HepG2 (cell line): Measurements from ENCODE around the gene TSPAN18. TPM values are rescaled to one million over a fixed set of nuclear protein-coding genes. Genes with fewer than 3 reads are reported as not detected.

ENCODE experiments used
- ATAC-seq: fragments of 200-7000 bp; cut with Tn5 transposase; 3 replicates; pipeline ENCODE4 v1.9.1; 2020; ENCODE audit warnings: mild to moderate bottlenecking, moderate library complexity
- BruUV-seq: library from RNA; stranded (reverse); fragments of 400-500 nt; replicated peaks from 2 replicates; lab custom pipeline; 2021; lab: Mats Ljungman, UMichigan
- CTCF ChIA-PET: fragments of 300-600 bp; formaldehyde crosslinking; extraction: SDS; loops from one replicate; lab custom pipeline; 2021; ENCODE audit warnings: low total read pairs, inconsistent platforms, low intra/inter-chr PET ratio; lab: Yijun Ruan, JAX
- POLR2A ChIA-PET: fragments of 350-600 bp; sonication (Branson Sonifier 250); formaldehyde crosslinking; loops from one replicate; lab custom pipeline; 2020; ENCODE audit warnings: antibody characterized with exemption, inconsistent platforms; lab: Yijun Ruan, JAX
- DNase-seq: peaks from one replicate; pipeline ENCODE4 v3.0.0-alpha.2; 2015; ENCODE audit warnings: low spot score
- FAIRE-seq: peaks from 3 replicates; lab custom pipeline; 2011; peaks lifted over from hg19 to GRCh38; lab: Jason Lieb, UNC
- H2AFZ ChIP-seq: one replicate; pipeline ENCODE4 v1.6.1; 2011; ENCODE audit warnings: low read length, inconsistent platforms
- H3K27ac ChIP-seq: fragments of 300-600 bp; 3 replicates; pipeline ENCODE4 v1.8.0; 2011; ENCODE audit warnings: mixed run types, mild to moderate bottlenecking, mixed read lengths, low read length, inconsistent platforms; ENCODE audit not compliant: insufficient read depth; ENCODE audit errors: extremely low read length
- H3K27me3 ChIP-seq, 2 experiments: fragments of 200-600 bp in 1 of 2; 2 replicates in 1 of 2; 3 replicates in 1 of 2; pipeline versions ENCODE4 v1.6.0 to v1.8.0; 2011; ENCODE audit warnings: low read length in 2 of 2, mild to moderate bottlenecking in 2 of 2, moderate library complexity in 2 of 2, inconsistent platforms in 1 of 2; ENCODE audit not compliant: insufficient read depth in 2 of 2, control insufficient read depth in 1 of 2
- H3K36me3 ChIP-seq, 2 experiments: fragments of 200-600 bp in 1 of 2; replicated peaks in 1 of 2; 2 replicates in 1 of 2; 3 replicates in 1 of 2; pipeline versions ENCODE4 v1.5.1 to v1.8.0; 2011; ENCODE audit warnings: low read length in 2 of 2, inconsistent platforms in 1 of 2; ENCODE audit not compliant: insufficient read depth in 2 of 2, control insufficient read depth in 1 of 2
- H3K4me1 ChIP-seq: 2 replicates; pipeline ENCODE4 v1.5.1; 2012; ENCODE audit warnings: low read length, inconsistent platforms; ENCODE audit not compliant: insufficient read depth
- H3K4me2 ChIP-seq: 2 replicates; pipeline ENCODE4 v1.6.0; 2011; ENCODE audit warnings: low read depth, low read length, inconsistent platforms
- H3K4me3 ChIP-seq, 3 experiments: fragments of 200-600 bp in 1 of 3; sonication (generic), shearing (Covaris generic) in 1 of 3; replicated peaks in 1 of 3; 2 replicates each; pipeline ENCODE4 v1.5.1; 2011 to 2016; ENCODE audit warnings: low read length in 3 of 3, inconsistent platforms in 2 of 3, low read depth in 2 of 3, mild to moderate bottlenecking in 2 of 3, control low read depth in 1 of 3, mixed read lengths in 1 of 3; ENCODE audit not compliant: insufficient read depth in 1 of 3
- H3K79me2 ChIP-seq: one replicate; pipeline ENCODE4 v1.6.1; 2011; ENCODE audit warnings: low read length, inconsistent platforms; ENCODE audit not compliant: insufficient read depth
- H3K9ac ChIP-seq: 2 replicates; pipeline ENCODE4 v1.6.0; 2011; ENCODE audit warnings: mild to moderate bottlenecking, low read depth, low read length, inconsistent platforms; ENCODE audit not compliant: insufficient read depth
- H3K9me3 ChIP-seq: 2 replicates; pipeline ENCODE4 v1.5.1; 2012; ENCODE audit warnings: mild to moderate bottlenecking, low read length
- H4K20me1 ChIP-seq: 2 replicates; pipeline ENCODE4 v1.6.0; 2011; ENCODE audit warnings: inconsistent platforms, mild to moderate bottlenecking, low read length, moderate library complexity; ENCODE audit not compliant: insufficient read depth
- AGO1 ChIP-seq: fragments of 200-400 bp; formaldehyde crosslinking; IDR thresholded peaks from 2 replicates; pipeline ENCODE4 v1.6.1; 2017; ENCODE audit warnings: mild to moderate bottlenecking, low read depth, low read length, moderate library complexity; ENCODE audit not compliant: poor library complexity, severe bottlenecking
- DMAP1 ChIP-seq: IDR thresholded peaks from 2 replicates; pipeline ENCODE4 v1.6.1; 2016
- FOSL2 ChIP-seq: sonication (generic); formaldehyde crosslinking; IDR thresholded peaks from 2 replicates; pipeline ENCODE4 v1.4.0; 2020; ENCODE audit warnings: missing genetic modification reagents
- KAT8 ChIP-seq: IDR thresholded peaks from 2 replicates; pipeline ENCODE4 v1.6.1; 2016; ENCODE audit warnings: missing genetic modification reagents, missing compliant biosample characterization
- KDM3A ChIP-seq: IDR thresholded peaks from 2 replicates; pipeline ENCODE4 v1.6.1; 2018; ENCODE audit warnings: low read depth, missing compliant biosample characterization
- MAF1 ChIP-seq: sonication (generic); formaldehyde crosslinking; IDR thresholded peaks from 2 replicates; pipeline ENCODE4 v1.5.0; 2020; ENCODE audit warnings: missing genetic modification reagents, borderline replicate concordance
- NFKBIZ ChIP-seq: IDR thresholded peaks from 2 replicates; pipeline ENCODE4 v1.6.1; 2018; ENCODE audit warnings: missing genetic modification reagents, missing compliant biosample characterization
- PAF1 ChIP-seq: IDR thresholded peaks from 2 replicates; pipeline ENCODE4 v1.6.1; 2016; ENCODE audit warnings: missing genetic modification reagents, missing compliant biosample characterization
- PATZ1 ChIP-seq: sonication (generic); formaldehyde crosslinking; IDR thresholded peaks from 2 replicates; pipeline ENCODE4 v1.4.0; 2020; ENCODE audit warnings: missing genetic modification reagents
- PHF8 ChIP-seq: sonication (generic); formaldehyde crosslinking; IDR thresholded peaks from 2 replicates; pipeline ENCODE4 v1.5.0; 2020; ENCODE audit warnings: missing genetic modification reagents
- POLR2AphosphoS5 ChIP-seq: IDR thresholded peaks from 2 replicates; pipeline ENCODE4 v1.6.1; 2012; ENCODE audit warnings: low read depth, low read length
- RFX1 ChIP-seq: fragments of 450-650 bp; IDR thresholded peaks from 2 replicates; pipeline ENCODE4 v1.6.1; 2017
- SNAI1 ChIP-seq: sonication (generic); formaldehyde crosslinking; IDR thresholded peaks from 2 replicates; pipeline ENCODE4 v1.5.0; 2020; ENCODE audit warnings: mild to moderate bottlenecking, missing genetic modification reagents, borderline replicate concordance
- SRSF1 ChIP-seq: fragments of 200-400 bp; formaldehyde crosslinking; optimal IDR thresholded peaks from 2 replicates; pipeline ENCODE3; 2017; ENCODE audit warnings: mild to moderate bottlenecking, low read depth, low read length, moderate library complexity
- SUZ12 ChIP-seq: fragments of 150-350 bp; IDR thresholded peaks from 2 replicates; pipeline ENCODE4 v1.6.1; 2014; ENCODE audit warnings: low read depth, low read length
- TOPORS ChIP-seq: sonication (generic); formaldehyde crosslinking; IDR thresholded peaks from 2 replicates; pipeline ENCODE4 v1.8.0; 2023; ENCODE audit warnings: mild to moderate bottlenecking, missing genetic modification reagents
- ZFP1 ChIP-seq: IDR thresholded peaks from 2 replicates; pipeline ENCODE4 v1.6.1; 2016
- ZNF572 ChIP-seq: sonication (generic); formaldehyde crosslinking; IDR thresholded peaks from 2 replicates; pipeline ENCODE4 v1.5.1; 2020; ENCODE audit warnings: mild to moderate bottlenecking, missing genetic modification reagents
- ZNF7 ChIP-seq: IDR thresholded peaks from 2 replicates; pipeline ENCODE4 v1.6.1; 2016; ENCODE audit warnings: missing biosample characterization, missing genetic modification reagents
- WGBS: methylation state at CpG from one replicate; pipeline ENCODE4 v1.1.6; 2017; ENCODE audit warnings: low lambda C conversion rate; 5-methylcytosine and 5-hydroxymethylcytosine counted together
- in situ Hi-C: cut with HindIII; loops from 2 replicates; pipeline ENCODE4 v1.10.0; 2017; ENCODE audit warnings: low pct_unique_long_range_greater_than_20kb; ENCODE audit not compliant: extremely low pct_ligation_motif_present
- intact Hi-C: fragments of 100-400 bp; cut with micrococcal nuclease; formaldehyde crosslinking; loops from one replicate; pipeline ENCODE4 v1.10.0; 2022; ENCODE audit not compliant: unreplicated experiment
- polyA plus RNA-seq, 8 experiments: library from polyadenylated mRNA; depleted of rRNA in 3 of 8; stranded (reverse) in 7 of 8; unstranded in 1 of 8; fragments of >200 nt; fragmentation: Illumina TruSeq in 4 of 8; extraction: Trizol in 4 of 8; gene quantifications; 2 replicates each; pipeline versions ENCODE4 v1.2.1 to v1.2.3, GENCODE V29; 2011 to 2016; ENCODE audit warnings: low read depth in 4 of 8, missing spikeins in 1 of 8, mixed read lengths in 1 of 8; ENCODE audit not compliant: insufficient read depth in 1 of 8
- total RNA-seq, 5 experiments: library from RNA; depleted of rRNA; stranded (reverse); fragments of >200 nt; fragmentation: Illumina TruSeq; extraction: Trizol; gene quantifications; 2 replicates each; pipeline ENCODE4 v1.2.3, GENCODE V29; 2016; ENCODE audit warnings: low read depth in 1 of 5

The TSPAN18 gene
- total and polyA plus RNA-seq, 2 of the 13 experiments (the other 11 are each of a cell fraction or from before 2014, with no cell fraction given): not detected

DNA sequence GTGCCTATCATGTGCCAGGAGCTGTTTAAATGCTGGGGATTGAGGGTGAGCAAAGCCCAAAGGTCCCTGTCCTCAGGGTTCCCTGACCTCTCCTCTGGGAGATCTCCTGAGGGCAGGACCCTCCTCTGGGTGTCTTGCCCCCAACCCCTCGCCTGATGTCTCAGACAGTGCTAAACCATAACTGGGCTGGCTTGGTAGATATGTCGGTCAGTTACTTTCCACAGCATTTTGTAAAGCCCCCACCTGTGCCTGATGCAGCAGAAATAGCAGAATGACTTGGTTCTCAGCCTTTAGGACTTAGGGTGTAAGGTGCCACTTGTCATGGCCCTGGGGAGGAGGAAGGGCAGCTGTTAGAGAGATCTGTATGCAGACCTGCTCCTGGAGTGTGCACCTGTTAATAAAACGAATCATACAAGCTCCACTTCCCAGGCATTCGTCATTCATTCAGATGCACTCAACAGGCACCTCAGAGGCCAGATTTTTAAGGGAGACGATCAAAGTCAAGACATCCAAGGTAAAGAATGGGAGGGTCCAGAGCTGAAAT is 135.9 kb downstream of the TSPAN18 start (continued):
- no peak for TF ChIP-seq KDM3A (CRISPR knock-in tag)

DNA sequence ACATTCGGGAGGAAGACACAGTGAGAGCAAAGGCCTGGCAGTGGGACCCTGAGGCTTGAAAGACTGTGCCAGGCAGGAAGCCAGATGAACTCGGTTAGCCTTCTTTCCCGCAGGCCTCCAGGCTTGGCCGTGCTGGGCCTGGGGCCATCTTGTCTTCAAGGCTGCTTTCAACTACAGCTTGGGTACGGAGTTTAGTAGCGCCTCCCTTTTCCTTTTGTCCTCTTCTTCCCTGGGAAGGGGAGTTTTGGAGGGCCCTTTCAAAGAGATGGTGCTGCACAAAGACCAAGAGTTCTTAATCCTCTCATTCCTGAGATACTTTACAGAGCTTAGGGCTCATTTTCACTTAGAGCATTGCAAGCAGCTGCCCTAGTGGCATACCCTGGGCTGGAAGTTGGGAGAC is 136.5 kb downstream of the TSPAN18 start:
- Histone ChIP-seq H2AFZ (no peak overlapping the region), H3K36me3 (no peaks in the 10 kb centered on the region), H3K27me3 (peaks cover 3 to 12% of the 10 kb centered on the region in 2 experiments; a peak in 2 of 5 replicates), H3K4me3 (no peak overlapping the region), H4K20me1 (no peaks in the 10 kb centered on the region), H3K9ac (no peak overlapping the region), H3K4me1 (no peaks in the 10 kb centered on the region), H3K4me2 (no peak overlapping the region), H3K9me3 (no peaks in the 10 kb centered on the region), H3K27ac (no peak overlapping the region), H3K79me2 (no peaks in the 10 kb centered on the region)
- POLR2A ChIA-PET: no interaction called here
- BruUV-seq: no TSS peak
- CTCF ChIA-PET: no interaction called here
- FAIRE-seq: no peak
- no peak for TF ChIP-seq PAF1 (CRISPR knock-in tag)
- no peak for TF ChIP-seq ZFP1
- TF ChIP-seq DMAP1 (CRISPR knock-in tag): no peak
- in situ Hi-C loops: no loop called here
- no peak for ATAC-seq
- WGBS: 73% methylated on average over 6 of the region's 6 CpGs
- intact Hi-C loops: no loop called here
- no peak for DNase-seq

DNA sequence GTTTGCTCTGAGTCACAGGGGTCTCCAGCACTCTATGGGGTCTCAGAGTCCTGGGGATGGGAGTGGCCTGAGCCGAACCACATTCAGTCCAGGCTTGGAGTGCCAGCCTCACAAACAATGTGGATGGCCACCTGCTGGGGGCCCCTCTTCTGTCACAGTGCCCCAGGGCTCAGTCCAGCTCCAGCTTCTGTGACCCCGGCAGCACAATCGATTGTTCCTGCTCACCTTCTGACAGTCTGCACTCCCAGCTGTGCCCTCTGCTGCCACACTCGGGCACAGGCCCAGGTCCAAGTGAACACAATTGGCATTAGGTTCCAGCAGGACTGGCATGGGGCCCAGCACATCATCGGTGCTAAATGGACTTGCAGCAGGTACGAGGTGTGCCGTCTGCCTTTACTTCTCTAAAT is 139.1 kb downstream of the TSPAN18 start:
- Histone ChIP-seq H3K79me2 (no peaks in the 10 kb centered on the region), H2AFZ (no peak overlapping the region), H3K9ac (no peak overlapping the region), H3K4me1 (no peaks in the 10 kb centered on the region), H3K4me2 (no peak overlapping the region), H3K4me3 (no peak overlapping the region), H3K36me3 (no peaks in the 10 kb centered on the region), H3K9me3 (no peaks in the 10 kb centered on the region), H4K20me1 (no peaks in the 10 kb centered on the region), H3K27ac (no peak overlapping the region), H3K27me3 (peaks cover 3 to 12% of the 10 kb centered on the region in 2 experiments; a peak in 2 of 5 replicates)
- in situ Hi-C loops: no loop called here
- intact Hi-C loops: no loop called here
- ATAC-seq (no peak; the same call in 2 of the 3 replicates), FAIRE-seq (no peak), DNase-seq (no peak)
- WGBS: 52% methylated on average over 3 of the region's 7 CpGs
- CTCF ChIA-PET: no interaction called here
- BruUV-seq: no TSS peak
- POLR2A ChIA-PET: no interaction called here
- TF ChIP-seq MAF1 (no peak), AGO1 (no peak), SRSF1 (no peak), PATZ1 (CRISPR knock-in tag) (no peak), RFX1 (no peak), ZNF7 (CRISPR knock-in tag) (no peak), SUZ12 (no peak), PHF8 (CRISPR knock-in tag) (no peak), SNAI1 (CRISPR knock-in tag) (no peak), FOSL2 (no peak), ZNF572 (CRISPR knock-in tag) (no peak), NFKBIZ (CRISPR knock-in tag) (no peak), TOPORS (CRISPR knock-in tag) (no peak), KAT8 (CRISPR knock-in tag) (no peak), POLR2AphosphoS5 (no peak)
